Stimulated activated naive CD8-positive, alpha-beta T cell treated with anti-CD3 and anti-CD28 coated beads, Interleukin-15, amount 100 ng/mL, for 72 hours (primary cell): ENCODE results near the gene DCUN1D1.

ENCODE experiments used
- ATAC-seq: fragments of 150-1000 bp; cut with Tn5 transposase; 2 replicates; pipeline ENCODE4 v1.10.0; 2021; ENCODE audit warnings: mild to moderate bottlenecking, moderate library complexity
- DNase-seq, 2 donors: peaks; one replicate each; pipeline ENCODE4 v3.0.0; 2021 to 2022
- H3K27ac Mint-ChIP-seq, 2 donors: one replicate each; pipeline ENCODE4 v1.8.0; 2022; ENCODE audit warnings: mild to moderate bottlenecking in 2 of 2, mixed read lengths in 2 of 2, moderate library complexity in 2 of 2
- H3K27me3 Mint-ChIP-seq: one replicate; pipeline ENCODE4 v1.8.0; 2022; ENCODE audit warnings: mixed read lengths
- H3K4me1 Mint-ChIP-seq: one replicate; pipeline ENCODE4 v1.8.0; 2022; ENCODE audit warnings: mild to moderate bottlenecking, mixed read lengths
- H3K4me3 Mint-ChIP-seq, 2 donors: one replicate each; pipeline ENCODE4 v1.8.0; 2022; ENCODE audit warnings: mild to moderate bottlenecking in 2 of 2, mixed read lengths in 2 of 2, moderate library complexity in 1 of 2
- H3K9me3 Mint-ChIP-seq, 2 donors: one replicate each; pipeline ENCODE4 v1.8.0; 2022; ENCODE audit warnings: mixed read lengths in 2 of 2

The DCUN1D1 gene

DNA sequence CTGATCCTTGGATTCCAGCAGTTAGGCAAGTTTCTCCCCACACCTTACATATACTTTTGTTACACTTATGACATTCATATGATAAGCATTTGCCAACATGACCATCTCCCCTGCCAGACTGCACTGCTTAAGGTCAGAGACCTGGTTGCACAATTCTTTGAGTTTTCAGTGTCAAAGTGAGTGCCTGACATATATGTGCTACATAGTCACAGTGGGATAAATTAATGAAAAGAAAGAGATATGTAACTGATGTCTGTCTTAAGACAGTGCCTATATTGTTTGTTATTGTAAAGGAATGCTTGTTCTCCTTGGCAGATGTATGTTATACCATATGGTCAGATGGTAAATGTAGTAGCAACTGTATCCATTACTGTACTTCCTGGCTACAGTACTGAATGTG is 3.5 kb upstream of the DCUN1D1 start:
- Mint-ChIP-seq H3K4me1 (peaks cover 11% of the 10 kb centered on the region), H3K27me3 (no peaks in the 10 kb centered on the region)
- no peak for DNase-seq

DNA sequence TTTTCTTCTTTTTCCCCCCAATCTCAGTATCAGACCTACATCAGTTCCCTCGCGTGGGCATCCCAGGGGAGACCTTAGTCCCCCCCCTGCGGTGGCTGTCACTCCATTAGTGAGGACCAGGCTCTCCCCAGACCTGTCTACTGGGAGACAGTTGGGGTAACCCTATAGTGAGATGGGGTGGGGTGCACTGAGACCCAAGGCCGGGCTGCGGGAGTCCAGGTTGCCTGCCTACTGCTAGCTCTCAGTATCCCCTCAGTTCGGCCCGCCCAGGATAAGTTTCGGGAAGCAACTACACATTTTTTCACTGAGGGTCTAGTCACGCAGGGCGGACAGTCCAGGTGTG is 671 bp upstream of the DCUN1D1 start:
- DNase-seq = no peak

More for the DNA sequence above, 3.5 kb upstream of the DCUN1D1 start:
- ATAC-seq = no peak
- H3K9me3 Mint-ChIP-seq = no peaks in the 10 kb centered on the region
- H3K27ac Mint-ChIP-seq = no peak overlapping the region
- H3K4me3 Mint-ChIP-seq = no peak overlapping the region

DNA sequence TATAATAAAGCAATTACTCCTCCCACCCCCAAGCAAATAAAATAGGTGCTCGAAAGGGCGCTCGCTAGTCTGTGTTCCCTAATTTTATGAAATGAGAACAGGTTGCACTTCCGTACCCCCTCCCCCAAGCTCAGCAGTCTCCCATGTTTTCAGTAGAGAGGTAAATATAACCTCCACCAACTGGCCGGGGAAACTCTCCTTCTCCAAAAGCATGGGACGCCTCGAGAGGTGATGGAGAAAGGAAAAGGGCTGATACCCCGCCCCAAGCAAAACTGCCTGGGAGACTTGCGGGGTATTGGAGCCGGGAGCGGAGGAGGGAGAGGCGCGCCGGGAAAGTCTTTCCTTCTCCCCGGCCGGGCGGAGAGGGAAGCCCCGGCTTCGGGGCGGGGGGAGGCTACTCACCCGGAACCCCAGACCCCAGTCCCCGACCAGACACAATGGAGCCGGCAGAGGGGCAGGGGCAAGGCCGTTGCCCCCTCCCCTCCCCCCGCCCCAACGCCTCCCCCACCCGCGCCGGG is 605 bp downstream of the DCUN1D1 start:
- peak overlapping the region; percentile 89 to 98 for H3K4me3 Mint-ChIP-seq
- no peak for ATAC-seq
- H3K4me1 Mint-ChIP-seq = peaks cover 38% of the 10 kb centered on the region
- peak in 1 of 2 donors; percentile 17 for DNase-seq
- H3K27ac Mint-ChIP-seq = peak overlapping the region; percentile 92 to 96
- no peaks in the 10 kb centered on the region for H3K9me3 Mint-ChIP-seq
- H3K27me3 Mint-ChIP-seq = no peaks in the 10 kb centered on the region

More for the DNA sequence above, 671 bp upstream of the DCUN1D1 start:
- Mint-ChIP-seq H3K27ac (peak overlapping the region in 1 of 2 donors; percentile 86), H3K4me1 (peaks cover 30% of the 10 kb centered on the region), H3K9me3 (no peaks in the 10 kb centered on the region), H3K27me3 (no peaks in the 10 kb centered on the region), H3K4me3 (peak overlapping the region; percentile 72 to 76)
- ATAC-seq = peak; percentile 24

DNA sequence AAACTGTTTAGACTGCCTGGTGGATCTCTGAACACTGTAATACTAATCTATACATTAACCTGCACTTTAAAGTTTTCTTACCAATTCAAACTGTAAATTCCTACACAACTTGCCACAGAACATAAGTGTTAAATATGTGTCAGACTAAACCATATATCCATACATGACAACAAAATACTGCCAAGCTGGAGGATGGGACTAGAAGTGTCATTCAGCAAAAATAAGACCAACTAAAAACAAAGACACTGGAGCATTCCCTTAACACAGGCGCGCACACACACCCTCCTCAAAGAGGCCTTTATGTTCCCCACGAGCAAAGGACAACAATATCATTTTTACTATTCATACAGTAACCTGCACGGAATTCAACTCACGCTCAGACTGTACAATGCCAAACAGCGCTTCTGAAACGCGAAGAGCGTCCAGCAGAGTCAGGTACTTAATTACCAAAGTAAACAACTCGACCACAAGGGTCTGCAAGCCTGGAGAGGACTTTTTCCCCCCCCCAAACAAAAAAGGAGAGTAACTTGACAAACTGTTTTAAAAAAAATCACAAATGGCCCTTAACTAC is 1.1 kb downstream of the DCUN1D1 start:
- DNase-seq = no peak
- peak overlapping the region; percentile 89 to 98 for H3K4me3 Mint-ChIP-seq

DNA sequence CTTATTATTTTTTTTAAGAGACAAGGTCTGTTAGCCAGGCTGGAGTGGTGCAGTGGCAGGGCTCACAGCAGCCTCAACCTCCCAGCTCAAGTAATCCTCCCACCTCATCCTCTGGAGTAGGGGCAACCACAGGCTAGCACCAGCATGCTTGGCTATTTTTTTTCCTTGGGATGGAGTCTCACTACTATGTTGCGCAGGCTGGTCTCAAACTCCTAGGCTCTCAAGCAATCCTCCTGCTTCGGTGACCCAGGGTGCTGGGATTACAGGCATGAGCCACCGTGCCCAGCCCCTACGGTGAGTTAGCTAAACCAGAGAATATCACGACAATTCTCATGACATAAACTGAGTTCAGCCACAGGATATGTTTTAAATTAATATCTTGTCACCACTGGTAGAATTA is 2.0 kb downstream of the DCUN1D1 start:
- ATAC-seq = no peak
- Mint-ChIP-seq H3K4me3 (peak overlapping the region; percentile 89 to 98), H3K4me1 (peaks cover 38% of the 10 kb centered on the region), H3K27ac (peak overlapping the region in 1 of 2 donors; percentile 31), H3K27me3 (no peaks in the 10 kb centered on the region), H3K9me3 (no peaks in the 10 kb centered on the region)
- no peak for DNase-seq

More for the DNA sequence above, 1.1 kb downstream of the DCUN1D1 start:
- Mint-ChIP-seq H3K27ac (peak overlapping the region; percentile 92 to 96), H3K4me1 (peaks cover 38% of the 10 kb centered on the region), H3K9me3 (no peaks in the 10 kb centered on the region), H3K27me3 (no peaks in the 10 kb centered on the region)
- ATAC-seq = no peak

DNA sequence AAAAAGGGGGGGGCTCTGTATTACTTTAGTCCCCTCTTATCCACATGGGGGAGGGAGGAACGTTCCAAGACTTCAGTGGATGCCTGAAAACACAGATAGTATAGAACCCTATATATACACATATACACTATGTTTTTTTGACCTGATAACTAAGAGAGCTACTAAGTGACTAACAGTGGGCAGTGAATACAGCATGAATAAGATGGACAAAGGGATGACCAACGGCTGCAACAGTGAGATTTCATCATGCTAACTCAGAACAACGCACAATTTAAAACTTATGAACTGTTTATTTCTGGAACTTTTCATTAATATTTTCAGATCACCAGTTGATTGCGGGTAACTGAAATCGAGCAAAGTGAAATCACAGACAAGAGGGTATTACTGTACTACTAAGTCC is 7.3 kb downstream of the DCUN1D1 start:
- H3K4me1 Mint-ChIP-seq = peaks cover 60% of the 10 kb centered on the region
- DNase-seq = no peak

DNA sequence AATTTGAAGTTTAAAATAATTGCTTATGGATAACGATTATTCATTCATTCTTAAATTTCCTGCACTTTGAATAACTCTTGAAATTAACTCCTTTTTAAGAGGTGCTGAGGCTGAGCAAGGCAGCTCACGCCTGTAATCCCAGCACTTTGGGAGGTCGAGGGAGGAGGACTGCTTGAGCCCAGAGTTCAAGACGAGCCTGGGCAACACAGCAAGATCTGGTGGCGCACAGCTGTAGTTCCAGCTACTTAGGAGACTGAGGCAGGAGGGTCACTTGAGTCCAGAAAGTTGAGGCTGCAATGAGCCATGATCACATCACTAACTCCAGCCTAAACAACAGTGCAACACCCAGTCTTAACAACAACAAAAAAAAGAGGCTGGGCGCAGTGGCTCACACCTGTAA is 8.0 kb downstream of the DCUN1D1 start:
- H3K27me3 Mint-ChIP-seq = no peaks in the 10 kb centered on the region
- H3K27ac Mint-ChIP-seq = no peak overlapping the region
- DNase-seq = no peak
- H3K9me3 Mint-ChIP-seq = no peaks in the 10 kb centered on the region
- ATAC-seq = no peak
- peaks cover 64% of the 10 kb centered on the region for H3K4me1 Mint-ChIP-seq
- H3K4me3 Mint-ChIP-seq = no peak overlapping the region

More for the DNA sequence above, 7.3 kb downstream of the DCUN1D1 start:
- no peak overlapping the region for H3K4me3 Mint-ChIP-seq
- H3K9me3 Mint-ChIP-seq = no peaks in the 10 kb centered on the region
- no peaks in the 10 kb centered on the region for H3K27me3 Mint-ChIP-seq
- no peak overlapping the region for H3K27ac Mint-ChIP-seq
- no peak for ATAC-seq

DNA sequence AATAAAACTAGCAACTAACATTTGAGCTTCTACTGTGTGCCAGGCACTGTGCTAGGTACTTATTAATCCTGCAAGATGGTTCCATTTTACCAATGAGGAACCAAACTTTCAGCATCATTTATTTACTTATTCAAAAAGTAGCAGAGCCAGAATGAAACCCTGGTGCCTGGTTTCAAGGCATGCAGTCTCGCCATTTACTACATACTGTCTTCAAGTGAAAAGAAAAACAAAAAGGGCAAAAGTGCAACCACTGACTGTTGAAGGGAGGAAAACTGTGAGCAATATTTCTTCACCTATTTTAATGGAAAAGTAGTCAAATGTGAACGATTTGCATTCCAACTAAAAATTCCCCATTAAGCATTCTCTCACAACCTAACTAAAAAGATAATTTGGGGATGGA is 8.7 kb downstream of the DCUN1D1 start:
- no peak overlapping the region for H3K27ac Mint-ChIP-seq
- no peaks in the 10 kb centered on the region for H3K9me3 Mint-ChIP-seq
- no peaks in the 10 kb centered on the region for H3K27me3 Mint-ChIP-seq
- no peak overlapping the region for H3K4me3 Mint-ChIP-seq
- H3K4me1 Mint-ChIP-seq = peaks cover 68% of the 10 kb centered on the region
- DNase-seq (no peak), ATAC-seq (no peak)

DNA sequence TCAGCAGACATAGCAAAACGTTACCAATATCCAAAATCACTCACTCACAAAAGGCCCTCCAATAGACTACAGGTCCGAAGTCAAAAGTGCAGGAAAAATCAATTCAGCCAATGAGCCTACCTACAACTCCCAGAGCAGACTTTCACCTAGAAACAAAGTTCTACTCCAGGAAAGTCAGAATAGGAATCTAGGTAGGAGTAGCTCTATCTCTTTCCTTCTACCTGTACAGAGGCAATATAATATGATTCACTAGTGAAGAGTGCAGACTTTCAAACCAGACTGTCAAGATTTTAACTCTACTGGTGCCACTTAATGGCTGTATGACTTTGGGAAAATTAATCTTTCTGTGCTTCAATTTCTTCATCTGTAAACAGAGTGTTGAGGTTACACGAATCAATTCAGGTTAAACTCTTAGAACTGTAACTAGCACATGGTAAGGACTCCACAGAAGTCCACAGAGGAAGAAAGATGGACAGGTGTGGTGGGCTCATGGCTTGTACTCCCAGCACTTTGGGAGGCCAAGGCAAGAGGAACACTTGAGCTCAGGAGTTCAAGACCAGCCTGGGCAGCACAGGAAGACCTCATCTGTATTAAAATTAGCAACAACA is 9.4 kb downstream of the DCUN1D1 start:
- Mint-ChIP-seq H3K9me3 (no peaks in the 10 kb centered on the region), H3K27me3 (no peaks in the 10 kb centered on the region), H3K4me3 (no peak overlapping the region), H3K4me1 (peaks cover 68% of the 10 kb centered on the region), H3K27ac (no peak overlapping the region)
- ATAC-seq (no peak), DNase-seq (no peak)

DNA sequence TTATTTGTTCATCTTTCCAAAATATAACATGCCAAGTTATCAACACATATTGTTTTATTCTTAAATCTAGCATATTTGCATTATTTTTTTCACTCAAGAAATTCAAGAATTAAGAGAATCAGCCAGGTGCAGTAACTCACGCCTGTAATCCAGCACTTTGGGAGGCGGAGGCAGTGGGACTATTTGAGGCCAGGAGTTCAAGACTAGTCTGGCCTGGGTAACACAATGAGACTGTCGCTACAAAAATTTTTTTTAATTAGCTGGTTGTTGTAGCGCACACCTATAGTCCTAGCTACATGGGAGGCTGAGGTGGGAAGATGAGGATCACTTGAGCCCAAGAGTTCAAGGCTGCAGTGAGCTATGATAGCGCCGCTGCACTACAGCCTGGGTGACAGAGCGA is 10.5 kb downstream of the DCUN1D1 start:
- no peak overlapping the region for H3K4me3 Mint-ChIP-seq
- H3K27me3 Mint-ChIP-seq = no peaks in the 10 kb centered on the region
- H3K4me1 Mint-ChIP-seq = peaks cover 67% of the 10 kb centered on the region
- DNase-seq = no peak
- ATAC-seq = no peak
- no peaks in the 10 kb centered on the region for H3K9me3 Mint-ChIP-seq
- no peak overlapping the region for H3K27ac Mint-ChIP-seq

DNA sequence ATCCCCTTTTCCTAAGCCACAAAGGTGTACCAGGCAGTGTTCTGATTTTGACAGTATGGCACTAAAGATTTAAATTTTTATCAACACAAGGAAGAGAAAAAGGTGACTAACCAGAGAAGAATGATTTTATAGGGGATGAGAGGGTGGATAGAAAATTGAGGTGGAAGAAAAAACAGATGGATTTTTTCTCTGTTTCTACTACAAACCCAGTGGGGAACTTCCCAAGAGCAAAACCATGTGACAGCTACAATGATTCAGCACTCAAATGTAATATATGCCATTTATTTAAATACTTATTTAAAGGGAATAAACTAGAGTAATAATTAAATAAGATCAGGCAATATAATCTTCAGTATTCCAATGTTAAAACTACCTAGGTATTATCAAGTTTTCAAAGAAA is 11.1 kb downstream of the DCUN1D1 start:
- ATAC-seq (no peak), DNase-seq (no peak)
- Mint-ChIP-seq H3K4me3 (peak overlapping the region; percentile 2), H3K9me3 (no peaks in the 10 kb centered on the region), H3K27me3 (no peaks in the 10 kb centered on the region), H3K27ac (peak overlapping the region in 1 of 2 donors; percentile 30), H3K4me1 (peaks cover 67% of the 10 kb centered on the region)

DNA sequence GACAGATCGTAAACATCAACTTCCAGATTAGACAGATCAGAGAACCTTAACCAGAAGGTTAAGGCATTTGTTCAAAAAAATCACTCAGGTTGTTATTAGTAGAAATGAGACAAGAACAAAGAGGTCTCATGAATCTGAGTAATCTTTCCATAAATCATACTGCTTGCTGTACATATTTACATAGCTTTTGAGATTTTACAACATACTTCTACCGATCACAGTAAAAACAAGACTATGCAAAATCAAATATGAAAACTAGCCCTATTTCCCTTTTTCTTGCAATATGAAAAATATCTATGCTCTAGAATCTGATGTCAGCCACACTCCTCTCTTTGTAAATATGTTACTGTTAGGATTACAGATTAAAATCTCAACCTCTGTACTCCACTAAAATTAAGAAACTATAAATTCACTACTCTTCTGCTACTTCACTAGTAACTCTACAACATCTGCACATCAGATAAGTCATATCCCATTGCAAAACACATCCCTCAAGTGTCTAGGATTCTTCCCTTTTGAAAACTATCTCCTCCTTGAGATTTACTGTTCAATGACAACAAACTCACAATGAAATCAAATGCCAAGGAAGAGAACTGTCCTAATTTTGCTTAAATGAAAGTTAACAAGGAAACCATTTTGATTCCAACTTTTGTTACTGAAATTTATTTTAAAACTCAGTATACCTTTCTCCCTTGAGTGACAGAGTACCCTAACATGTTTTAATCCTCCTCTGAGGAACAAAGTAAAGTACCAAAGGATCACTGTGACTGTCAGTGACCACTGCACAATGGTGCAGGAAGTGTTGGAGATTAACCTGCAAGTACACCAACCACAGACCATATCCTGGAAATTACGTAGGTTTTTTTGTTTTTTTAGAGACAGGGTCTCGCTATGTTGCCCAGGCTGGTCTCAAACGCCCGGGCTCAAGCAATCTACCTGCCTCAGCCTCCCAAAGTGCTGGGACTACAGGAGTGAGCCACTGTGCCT is 12.8 kb downstream of the DCUN1D1 start:
- DNase-seq = no peak
- H3K4me1 Mint-ChIP-seq = peaks cover 64% of the 10 kb centered on the region
- peak; percentile 90 for ATAC-seq
- peak overlapping the region; percentile 17 to 95 for H3K27ac Mint-ChIP-seq
- H3K4me3 Mint-ChIP-seq = peak overlapping the region; percentile 1 to 65
- no peaks in the 10 kb centered on the region for H3K9me3 Mint-ChIP-seq
- no peaks in the 10 kb centered on the region for H3K27me3 Mint-ChIP-seq

DNA sequence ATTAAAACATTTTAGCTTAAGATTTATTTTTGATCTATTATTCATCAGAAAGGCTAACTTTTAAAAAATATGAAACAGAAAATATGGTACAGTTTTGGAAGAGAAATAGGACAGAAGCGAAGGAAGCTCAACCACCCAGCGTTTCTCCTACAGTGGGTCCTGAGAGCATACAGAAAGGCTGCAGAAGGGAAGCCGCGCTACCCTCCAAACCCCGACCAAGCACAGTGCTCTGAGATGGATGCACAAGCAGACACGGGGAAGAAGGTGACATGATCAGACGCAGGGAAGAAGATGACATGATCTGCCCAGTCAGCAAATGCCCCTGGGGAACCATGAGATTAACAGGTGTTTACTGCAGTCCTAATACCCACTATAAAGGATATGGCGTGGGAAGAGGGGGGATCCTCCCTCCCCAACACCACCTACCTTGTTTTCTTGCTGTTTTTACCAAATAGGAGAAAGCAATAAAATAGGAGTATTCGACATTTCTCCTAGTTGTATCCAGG is 14.4 kb downstream of the DCUN1D1 start:
- H3K27me3 Mint-ChIP-seq = no peaks in the 10 kb centered on the region
- ATAC-seq (no peak), DNase-seq (no peak)
- no peaks in the 10 kb centered on the region for H3K9me3 Mint-ChIP-seq
- H3K4me3 Mint-ChIP-seq = peak overlapping the region in 1 of 2 donors; percentile 14
- H3K27ac Mint-ChIP-seq = no peak overlapping the region
- peaks cover 49% of the 10 kb centered on the region for H3K4me1 Mint-ChIP-seq

DNA sequence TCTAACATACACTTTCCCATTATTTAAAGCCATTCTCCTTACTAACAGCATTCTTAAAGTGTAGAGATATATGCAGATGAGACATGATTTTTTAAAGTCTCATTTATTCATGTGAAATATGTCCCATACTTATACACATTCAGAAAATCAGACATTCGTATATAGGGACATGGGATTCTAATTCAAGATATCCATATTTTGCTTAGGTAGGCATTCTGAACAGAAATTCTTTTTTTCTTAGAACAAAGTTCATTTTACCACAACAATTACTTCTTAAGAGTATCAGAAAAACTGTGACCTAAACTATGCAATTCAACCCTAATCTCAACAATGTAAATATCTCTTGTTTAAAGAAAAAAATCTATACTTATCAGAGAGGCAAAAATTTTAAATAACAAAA is 16.2 kb downstream of the DCUN1D1 start:
- H3K9me3 Mint-ChIP-seq = no peaks in the 10 kb centered on the region
- DNase-seq = no peak
- H3K4me3 Mint-ChIP-seq = no peak overlapping the region
- H3K4me1 Mint-ChIP-seq = peaks cover 34% of the 10 kb centered on the region
- ATAC-seq = no peak
- no peak overlapping the region for H3K27ac Mint-ChIP-seq
- H3K27me3 Mint-ChIP-seq = no peaks in the 10 kb centered on the region

DNA sequence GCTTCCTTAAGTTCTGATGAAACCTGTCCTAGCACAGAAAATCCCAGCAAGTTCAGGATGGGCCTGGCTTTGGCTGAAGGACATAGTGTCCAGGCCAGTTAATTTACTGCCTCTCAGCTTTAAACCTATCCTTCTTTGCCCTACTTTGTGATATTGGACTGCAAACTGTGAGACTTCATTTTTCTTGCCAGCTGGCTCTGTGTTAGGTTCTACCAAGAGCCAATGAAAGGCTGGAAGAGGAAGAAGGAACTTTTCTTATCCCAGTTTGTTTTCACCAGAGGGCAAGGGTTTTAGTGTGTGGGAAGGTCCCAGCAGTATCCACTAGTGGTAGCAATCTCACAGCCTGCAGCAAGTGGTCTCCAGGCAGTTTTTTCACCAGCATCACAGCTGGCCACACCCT is 18.2 kb downstream of the DCUN1D1 start:
- no peaks in the 10 kb centered on the region for H3K9me3 Mint-ChIP-seq
- peaks cover 17% of the 10 kb centered on the region for H3K4me1 Mint-ChIP-seq
- ATAC-seq (no peak), DNase-seq (no peak)
- H3K27ac Mint-ChIP-seq = no peak overlapping the region
- no peaks in the 10 kb centered on the region for H3K27me3 Mint-ChIP-seq
- H3K4me3 Mint-ChIP-seq = no peak overlapping the region
